GM12873 (cell line): ENCODE data around the gene NPAS2.

Experiments used
- TF ChIP-seq, protein P1 (sequence below): IDR thresholded peaks from 2 replicates; pipeline ENCODE4 v1.5.1; 2012; ENCODE audit warnings: low read depth, mild to moderate bottlenecking, moderate library complexity, low read length, control low read depth; ENCODE audit not compliant: insufficient read depth; ENCODE audit errors: missing control alignments

The NPAS2 gene

GRCh38 chr2:100902817-100903405 is 83.0 kb downstream of the NPAS2 start:
- TF ChIP-seq, protein P1, sequence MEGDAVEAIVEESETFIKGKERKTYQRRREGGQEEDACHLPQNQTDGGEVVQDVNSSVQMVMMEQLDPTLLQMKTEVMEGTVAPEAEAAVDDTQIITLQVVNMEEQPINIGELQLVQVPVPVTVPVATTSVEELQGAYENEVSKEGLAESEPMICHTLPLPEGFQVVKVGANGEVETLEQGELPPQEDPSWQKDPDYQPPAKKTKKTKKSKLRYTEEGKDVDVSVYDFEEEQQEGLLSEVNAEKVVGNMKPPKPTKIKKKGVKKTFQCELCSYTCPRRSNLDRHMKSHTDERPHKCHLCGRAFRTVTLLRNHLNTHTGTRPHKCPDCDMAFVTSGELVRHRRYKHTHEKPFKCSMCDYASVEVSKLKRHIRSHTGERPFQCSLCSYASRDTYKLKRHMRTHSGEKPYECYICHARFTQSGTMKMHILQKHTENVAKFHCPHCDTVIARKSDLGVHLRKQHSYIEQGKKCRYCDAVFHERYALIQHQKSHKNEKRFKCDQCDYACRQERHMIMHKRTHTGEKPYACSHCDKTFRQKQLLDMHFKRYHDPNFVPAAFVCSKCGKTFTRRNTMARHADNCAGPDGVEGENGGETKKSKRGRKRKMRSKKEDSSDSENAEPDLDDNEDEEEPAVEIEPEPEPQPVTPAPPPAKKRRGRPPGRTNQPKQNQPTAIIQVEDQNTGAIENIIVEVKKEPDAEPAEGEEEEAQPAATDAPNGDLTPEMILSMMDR: no peak

DNA sequence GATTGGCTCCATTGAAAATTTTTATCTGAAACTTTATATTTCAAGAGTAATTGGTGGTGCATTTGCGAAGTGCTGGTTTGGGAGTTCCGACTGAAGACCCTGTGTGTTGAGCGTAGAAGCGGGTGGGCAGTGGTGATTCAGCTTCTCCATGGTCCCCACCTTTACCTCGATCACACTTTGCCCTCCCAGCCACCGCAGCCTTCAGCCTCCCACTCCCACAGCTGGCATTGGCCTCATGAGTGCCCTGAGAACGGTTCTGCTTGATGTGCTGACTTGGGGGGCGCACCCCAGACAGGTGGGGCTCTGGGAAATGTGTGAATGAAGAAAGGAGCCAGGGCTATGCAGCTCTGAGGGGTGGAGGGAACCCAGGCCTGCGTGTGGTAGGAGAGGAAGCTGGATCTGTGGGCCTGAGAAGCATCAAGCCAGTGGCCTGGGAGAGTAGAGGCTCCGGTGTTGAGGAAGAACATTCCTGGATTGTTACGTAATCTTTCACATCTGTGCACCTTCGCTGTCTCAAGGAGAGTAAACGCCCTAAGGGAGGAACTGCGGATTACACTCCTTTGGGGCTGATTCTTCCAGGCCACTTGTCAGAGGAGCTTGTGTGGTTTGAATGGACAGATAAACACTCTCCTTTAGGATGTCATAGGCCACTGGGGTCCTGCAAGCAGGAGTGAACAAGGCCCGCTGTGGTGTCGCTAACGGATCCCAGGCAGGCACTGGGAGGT is 83.8 kb downstream of the NPAS2 start:
- TF ChIP-seq, protein P1: no peak

- TF ChIP-seq, protein P1: no peak
Observed at GRCh38 chr2:100905132-100905805, 85.3 kb downstream of the NPAS2 start.

DNA sequence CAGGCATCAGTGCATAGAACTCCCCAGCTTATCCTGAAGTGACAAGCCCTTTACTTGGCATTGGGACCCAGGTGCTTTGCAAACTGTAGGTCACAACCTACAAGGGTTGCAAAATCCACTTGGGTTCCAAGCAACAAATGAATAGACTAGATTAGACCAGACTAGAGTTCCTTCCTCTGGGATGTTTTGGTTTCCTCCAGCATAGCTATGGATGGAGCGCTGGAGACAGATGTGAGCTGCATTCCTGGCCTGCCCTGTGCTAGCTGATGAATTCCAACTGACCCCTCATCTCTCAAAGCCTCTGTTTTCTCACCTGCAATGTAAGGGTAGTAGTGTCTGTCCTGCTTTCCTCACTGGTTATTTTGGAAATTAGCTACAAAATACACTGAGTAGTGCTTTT is 86.2 kb downstream of the NPAS2 start:
- TF ChIP-seq, protein P1: no peak

GRCh38 chr2:100906679-100907078 is 86.7 kb downstream of the NPAS2 start:
- TF ChIP-seq, protein P1: no peak

GRCh38 chr2:100907832-100908231 is 87.9 kb downstream of the NPAS2 start:
- TF ChIP-seq, protein P1: no peak

DNA sequence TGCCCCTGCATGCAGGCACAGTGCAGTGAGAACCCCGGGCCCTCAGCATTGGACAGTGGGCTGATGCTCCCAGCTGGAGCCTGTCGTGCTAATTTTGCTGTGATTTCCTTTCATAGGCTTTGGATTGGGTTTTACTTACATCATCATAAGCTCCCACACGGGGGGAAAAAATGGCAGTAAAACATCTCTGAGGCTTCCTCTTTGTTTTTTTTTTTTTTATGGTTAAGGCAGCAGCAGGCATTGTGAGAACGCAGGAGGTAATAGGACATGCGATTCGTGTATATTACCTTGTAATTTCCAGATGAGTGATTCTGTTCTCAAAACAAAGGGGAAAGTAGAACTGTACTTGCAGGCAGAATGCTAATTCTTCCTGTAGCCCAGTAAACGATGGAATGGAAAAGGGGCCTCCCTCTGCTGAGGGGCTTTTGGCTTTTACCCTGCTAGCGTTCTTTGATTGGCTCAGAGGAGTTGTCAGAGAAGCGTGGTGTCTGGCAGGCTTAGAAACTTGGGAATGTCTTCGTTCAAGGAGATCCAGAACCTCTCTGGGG is 89.7 kb downstream of the NPAS2 start:
- TF ChIP-seq, protein P1: no peak
